Putamen (tissue), 1 donor: ENCODE data around the gene GSTM5.
A peak's percentile ranks its signal among the peaks of the same experiment; 100 is the strongest.
"Not testable (repeated sequence)": the region's sequence is repeated elsewhere in the genome, so short reads cannot be mapped to it uniquely, and the experiment has no call there.

Source experiments
- DNase-seq: peaks from one replicate; pipeline ENCODE4 v3.0.0-alpha.2; 2016; ENCODE audit warnings: low spot score

GSTM5 gene

DNA sequence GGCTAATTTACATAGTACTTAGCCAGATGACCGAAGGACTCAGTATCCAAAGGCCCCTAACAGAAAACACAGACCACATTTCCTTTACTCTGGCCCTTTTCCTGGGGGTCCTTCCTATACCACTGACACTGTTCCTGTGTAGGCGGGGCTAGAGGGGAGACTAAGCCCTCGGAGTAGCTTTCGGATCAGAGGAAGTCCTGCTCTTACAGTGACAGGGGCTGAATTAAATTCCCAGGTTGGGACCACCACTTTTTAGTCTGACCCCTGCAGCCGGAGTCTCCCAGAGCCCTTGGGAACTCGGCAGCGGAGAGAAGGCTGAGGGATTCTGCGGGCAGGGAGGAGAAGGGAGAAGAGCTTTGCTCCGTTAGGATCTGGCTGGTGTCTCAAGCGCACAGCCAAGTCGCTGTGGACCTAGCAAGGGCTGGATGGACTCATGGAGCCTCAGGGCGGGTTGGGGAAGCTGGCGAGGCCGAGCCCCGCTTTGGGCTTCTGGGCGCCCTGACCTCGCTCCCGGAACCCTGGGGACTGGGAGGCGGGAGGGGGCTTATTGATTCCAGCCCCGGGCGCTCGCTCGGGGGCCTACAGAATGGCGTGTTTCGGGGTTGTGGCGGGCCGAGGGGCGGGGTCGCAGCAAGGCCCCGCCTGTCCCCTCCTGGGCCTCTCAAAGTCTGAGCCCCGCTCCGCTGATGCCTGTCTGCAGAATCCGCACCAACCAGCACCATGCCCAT lies at the start of gene GSTM5:
GSTM5 (plus strand) TSS at position 659 of the 728 bp plus-strand sequence; CDS start at position 721, 62 bp downstream.
- DNase-seq: not testable (repeated sequence)

DNA sequence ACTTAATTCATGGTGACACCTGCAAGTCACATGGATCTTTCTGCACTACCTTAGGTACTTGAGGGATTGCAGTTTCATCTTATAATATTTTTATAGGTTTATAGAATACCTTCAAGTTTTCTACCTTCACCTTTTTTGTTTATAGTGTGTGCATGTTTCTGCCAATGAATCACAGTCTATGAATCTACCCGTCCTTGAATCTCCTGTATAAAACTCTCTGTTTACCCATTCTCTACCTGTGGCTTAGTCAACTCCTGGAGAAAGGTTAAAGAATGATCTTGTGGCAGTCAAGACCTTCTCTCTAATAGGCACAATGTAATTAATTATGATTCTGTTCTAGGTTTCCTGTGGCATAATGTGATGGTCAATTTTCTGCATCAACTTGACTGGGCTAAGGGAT lies 47.4 kb upstream of the GSTM5 start:
- no peak for DNase-seq

DNA sequence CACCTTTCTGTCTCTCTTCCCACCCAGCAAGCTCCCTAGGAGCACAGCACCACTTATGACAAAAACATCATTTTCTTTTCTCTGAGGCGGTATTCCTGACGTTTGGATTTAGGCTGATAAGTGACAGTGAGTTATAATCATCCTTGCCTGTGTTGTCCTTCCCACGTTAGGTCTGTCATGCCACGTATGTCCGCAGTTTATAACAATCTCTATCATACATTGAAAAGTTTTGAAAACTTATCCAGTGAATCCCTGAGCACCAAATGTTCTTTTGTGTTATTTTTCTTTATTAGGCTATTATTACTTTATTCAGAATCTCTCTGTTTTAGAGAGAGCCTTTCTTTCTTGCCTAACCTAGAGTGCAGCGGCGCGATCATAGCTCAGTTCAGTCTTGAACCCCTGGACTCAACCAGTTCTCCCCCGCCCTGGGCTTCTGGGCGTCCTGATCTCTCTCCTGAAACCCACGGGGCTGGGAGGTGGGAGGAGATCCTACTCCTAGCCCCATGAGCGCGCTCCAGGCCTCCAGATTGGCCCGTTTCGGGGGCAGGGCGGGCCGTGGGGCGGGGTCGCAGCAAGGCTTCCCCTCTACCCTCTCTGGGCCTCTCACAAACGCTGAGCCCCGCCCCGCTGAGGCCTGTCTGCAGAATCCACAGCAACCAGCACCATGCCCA lies 44.5 kb upstream of the GSTM5 start, which contains the start of gene GSTM2:
GSTM2 (plus strand) TSS at position 606 of the 671 bp plus-strand sequence; CDS start at position 665, 59 bp downstream.
- peak; percentile 87 for DNase-seq

- no peak for DNase-seq
These were observed 43.8 kb upstream of the GSTM5 start for GRCh38 chr1:109668123-109668775.

- no peak for DNase-seq
These were observed 42.7 kb upstream of the GSTM5 start for GRCh38 chr1:109669246-109669948.

DNA sequence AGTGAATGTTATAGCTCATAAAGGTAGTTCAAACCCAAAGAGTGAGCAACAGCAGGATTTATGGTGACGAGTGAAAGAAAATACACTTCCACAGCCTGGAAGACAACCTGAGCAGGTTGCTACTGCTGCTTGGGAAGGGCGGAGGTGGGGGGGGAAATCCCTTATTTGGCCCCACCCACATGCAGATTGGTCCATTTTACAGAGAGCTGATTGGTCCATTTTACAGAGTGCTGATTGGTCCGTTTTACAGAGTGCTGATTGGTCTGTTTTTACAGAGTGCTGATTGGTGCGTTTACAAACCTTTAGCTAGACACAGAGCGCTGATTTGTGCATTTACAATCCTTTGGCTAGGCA lies 42.1 kb upstream of the GSTM5 start:
- DNase-seq: not testable (repeated sequence)

- no peak for DNase-seq
These were observed 41.0 kb upstream of the GSTM5 start for GRCh38 chr1:109671067-109671466.

DNA sequence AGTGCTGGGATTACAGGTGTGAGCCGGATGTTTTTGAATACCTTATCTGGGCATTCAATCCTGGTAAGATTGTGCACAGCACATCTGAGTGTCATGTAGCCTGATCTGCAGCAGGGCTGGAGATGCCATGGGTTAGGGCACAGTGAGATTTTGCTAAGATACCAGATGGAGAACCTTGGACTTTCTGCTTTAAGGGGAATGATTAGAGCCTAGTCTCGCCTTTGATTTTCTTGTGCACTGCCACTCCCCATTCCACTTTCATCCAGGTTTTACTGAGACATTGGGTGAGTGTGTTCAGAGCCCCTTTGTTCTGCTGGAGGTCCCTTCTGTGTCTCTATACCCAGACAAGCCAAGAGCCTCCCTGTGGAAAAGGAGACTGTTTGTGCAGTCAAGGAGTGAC lies 38.2 kb upstream of the GSTM5 start:
- DNase-seq: not testable (repeated sequence)

DNA sequence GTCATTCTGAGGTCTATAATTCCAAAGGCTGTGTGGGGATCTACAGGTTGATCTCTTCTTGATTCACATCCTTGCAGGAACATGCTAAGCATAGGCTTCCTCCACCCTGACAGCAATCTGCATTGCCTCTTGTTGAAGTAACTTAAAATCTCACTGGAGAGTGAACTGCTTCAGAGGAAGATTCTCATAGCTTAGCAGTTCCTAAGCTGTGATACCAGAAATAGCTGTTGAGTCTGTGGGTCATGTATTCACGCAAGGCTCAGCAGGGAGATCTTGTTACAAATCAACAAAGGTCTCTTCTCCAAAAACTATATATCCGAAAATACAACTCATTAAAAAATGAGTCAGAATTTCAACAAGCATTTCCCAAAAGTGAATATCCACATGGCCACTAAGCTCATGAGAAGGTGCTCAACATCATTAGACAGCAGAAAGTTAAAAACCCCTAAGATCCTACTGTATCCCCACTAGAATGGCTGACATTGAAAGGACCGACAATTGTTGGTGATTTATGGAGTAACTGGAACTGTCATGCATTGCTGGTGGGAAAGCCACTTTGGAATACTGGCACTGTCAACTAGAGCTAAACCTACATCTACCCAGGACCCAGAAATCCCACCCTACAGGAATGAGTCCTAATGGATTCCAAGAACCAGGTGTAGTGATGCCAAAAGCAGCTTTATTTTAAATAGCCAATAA lies 35.2 kb upstream of the GSTM5 start:
- not testable (repeated sequence) for DNase-seq

GRCh38 chr1:109677459-109677858 lies 34.6 kb upstream of the GSTM5 start:
- no peak for DNase-seq

GRCh38 chr1:109678637-109679036 lies 33.4 kb upstream of the GSTM5 start:
- not testable (repeated sequence) for DNase-seq

- not testable (repeated sequence) for DNase-seq
These were observed 27.3 kb upstream of the GSTM5 start for GRCh38 chr1:109684777-109685176.

- DNase-seq: not testable (repeated sequence)
These were observed 26.7 kb upstream of the GSTM5 start for GRCh38 chr1:109685399-109685798.

DNA sequence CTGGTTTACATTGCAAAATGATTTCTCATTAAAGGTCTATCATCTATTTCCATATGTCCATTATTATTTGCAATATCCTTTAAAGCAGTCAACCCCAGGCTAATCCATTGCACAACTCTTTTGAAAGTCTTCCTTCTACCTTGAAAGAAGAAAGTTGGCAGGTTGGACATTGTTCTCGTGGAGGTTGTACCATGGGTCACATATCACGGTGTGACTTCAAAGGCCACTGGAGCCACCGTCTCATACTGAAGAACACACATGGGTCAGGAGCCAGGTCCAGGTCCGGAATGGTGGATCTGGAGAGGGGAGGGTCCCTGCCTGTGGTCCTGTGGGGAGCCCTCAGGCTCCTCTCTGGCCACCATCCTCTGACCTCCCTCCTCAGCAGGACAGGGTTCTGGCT lies 26.2 kb upstream of the GSTM5 start:
- not testable (repeated sequence) for DNase-seq

DNA sequence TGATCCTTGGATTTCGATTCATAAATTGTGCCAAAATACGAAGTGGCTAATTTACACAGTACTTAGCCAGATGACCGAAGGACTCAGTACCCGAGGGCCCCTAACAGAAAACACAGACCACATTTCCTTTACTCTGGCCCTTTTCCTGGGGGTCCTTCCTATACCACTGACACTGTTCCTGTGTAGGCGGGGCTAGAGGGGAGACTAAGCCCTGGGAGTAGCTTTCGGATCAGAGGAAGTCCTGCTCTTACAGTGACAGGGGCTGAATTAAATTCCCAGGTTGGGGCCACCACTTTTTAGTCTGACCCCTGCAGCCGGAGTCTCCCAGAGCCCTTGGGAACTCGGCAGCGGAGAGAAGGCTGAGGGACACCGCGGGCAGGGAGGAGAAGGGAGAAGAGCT lies 24.9 kb upstream of the GSTM5 start:
- DNase-seq: not testable (repeated sequence)

DNA sequence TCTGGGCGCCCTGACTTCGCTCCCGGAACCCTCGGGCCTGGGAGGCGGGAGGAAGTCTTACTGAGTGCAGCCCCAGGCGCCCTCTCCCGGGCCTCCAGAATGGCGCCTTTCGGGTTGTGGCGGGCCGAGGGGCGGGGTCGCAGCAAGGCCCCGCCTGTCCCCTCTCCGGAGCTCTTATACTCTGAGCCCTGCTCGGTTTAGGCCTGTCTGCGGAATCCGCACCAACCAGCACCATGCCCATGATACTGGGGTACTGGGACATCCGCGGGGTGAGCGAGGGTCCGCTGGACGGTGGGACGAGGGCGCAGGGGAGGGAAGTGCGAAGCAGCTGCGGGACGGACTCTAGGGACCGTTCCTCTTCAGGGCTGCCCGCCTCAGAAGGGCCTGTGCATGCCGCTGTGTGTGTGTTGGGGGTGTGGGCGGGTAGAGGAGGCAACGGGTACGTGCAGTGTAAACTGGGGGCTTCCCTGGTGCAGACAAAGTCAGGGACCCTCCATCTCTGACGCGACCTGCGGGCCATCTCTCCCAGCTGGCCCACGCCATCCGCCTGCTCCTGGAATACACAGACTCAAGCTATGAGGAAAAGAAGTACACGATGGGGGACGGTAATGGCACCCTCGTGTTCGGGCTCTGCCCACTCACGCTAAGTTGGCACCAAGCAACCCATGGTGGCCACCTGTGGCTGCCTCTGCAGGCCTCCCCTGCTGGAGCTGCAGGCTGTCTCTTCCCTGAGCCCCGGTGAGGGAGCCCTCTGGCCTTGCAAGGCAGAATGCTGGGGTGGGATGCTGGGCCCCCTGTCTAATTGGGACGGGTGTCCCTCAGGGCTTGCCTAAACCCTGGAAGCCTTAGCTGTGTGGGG lies 24.2 kb upstream of the GSTM5 start, which contains the start of gene GSTM1:
GSTM1 (plus strand) TSS at position 177 of the 859 bp plus-strand sequence; CDS start at position 234, 57 bp downstream.
- peak; percentile 90 for DNase-seq

- peak; percentile 52 for DNase-seq
These were observed 22.1 kb upstream of the GSTM5 start for GRCh38 chr1:109689844-109690405.

GRCh38 chr1:109691759-109692158 lies 20.3 kb upstream of the GSTM5 start:
- DNase-seq: no peak

DNA sequence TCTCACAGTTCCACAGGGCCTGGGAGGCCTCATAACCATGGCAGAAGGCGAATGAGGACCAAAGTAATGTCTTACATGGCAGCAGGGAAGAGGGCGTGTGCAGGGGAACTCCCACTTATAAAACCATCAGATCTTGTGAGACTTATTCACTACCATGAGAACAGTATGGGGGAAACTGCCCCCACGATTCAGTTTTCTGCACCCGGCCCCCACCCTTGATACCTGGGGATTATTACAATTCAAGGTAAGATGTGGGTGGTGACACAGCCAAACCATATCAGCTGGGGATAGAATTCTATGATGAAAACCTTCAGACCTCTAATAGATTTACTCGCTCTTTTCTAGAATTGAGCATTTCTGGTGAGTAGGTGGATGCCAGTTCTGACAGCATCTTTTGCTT lies 17.7 kb upstream of the GSTM5 start:
- peak; percentile 57 for DNase-seq

DNA sequence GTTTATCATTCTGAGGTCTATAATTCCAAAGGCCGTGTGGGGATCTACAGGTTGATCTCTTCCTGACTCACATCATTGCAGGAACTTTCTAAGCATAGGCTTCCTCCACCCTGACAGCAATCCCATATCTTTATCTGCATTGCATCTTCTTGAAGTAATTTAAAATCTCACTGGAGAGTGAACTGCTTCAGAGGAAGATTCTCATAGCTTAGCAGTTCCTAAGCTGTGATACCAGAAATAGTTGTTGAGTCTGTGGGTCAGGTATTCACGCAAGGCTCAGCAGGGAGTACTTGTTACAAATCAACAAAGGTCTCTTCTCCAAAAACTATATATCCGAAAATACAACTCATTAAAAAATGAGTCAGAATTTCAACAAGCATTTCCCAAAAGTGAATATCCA lies 16.9 kb upstream of the GSTM5 start:
- DNase-seq: not testable (repeated sequence)
